NCI-H748 treated with DMSO at 0.1 percent for 48 hours (cell line): ENCODE measurements around the gene GABRR3.
"Not testable (repeated sequence)": the region's sequence is repeated elsewhere in the genome, so short reads cannot be mapped to it uniquely, and the experiment has no call there.

Experiments used
- DNase-seq: peaks from one replicate; lab custom pipeline; 2025; lab: John Stamatoyannopoulos, UW

Gene GABRR3

DNA sequence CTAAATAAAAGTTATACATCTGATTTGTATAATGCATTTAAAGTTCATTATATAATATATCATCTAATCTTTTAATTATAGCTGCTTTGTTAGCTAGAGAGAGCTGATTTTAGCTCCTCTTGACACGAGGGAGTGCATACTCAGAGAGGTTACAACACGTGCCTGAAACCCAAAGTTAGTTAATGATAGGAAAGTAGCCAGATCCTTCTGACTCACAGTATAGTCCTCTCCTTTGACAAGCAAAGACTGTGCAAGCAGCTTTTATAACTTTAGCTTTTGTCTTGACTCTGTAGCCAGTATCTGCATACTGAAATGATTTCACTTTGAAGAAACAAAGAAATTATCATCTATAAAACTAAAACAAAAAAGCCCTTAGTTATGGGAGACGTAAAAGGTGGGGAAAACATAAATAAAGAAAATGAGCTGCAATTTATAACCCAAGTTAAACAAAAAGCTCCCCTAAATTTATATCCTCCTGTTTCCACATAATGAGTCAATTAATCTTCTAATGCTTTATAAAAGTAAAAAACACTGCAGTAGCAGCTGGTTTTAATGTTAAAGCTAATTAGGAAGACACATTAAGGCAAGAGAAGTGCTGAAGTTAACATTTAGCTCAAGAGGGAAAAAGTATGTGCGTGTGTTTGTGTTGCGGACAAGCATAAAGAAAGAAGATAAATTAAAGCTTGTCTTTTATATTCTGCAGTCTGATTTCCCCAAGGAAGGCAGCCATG, 13.1 kb downstream of the GABRR3 start:
- no peak for DNase-seq

GRCh38 chr3:98020412-98020811, 14.7 kb downstream of the GABRR3 start:
- DNase-seq, result no peak

DNA sequence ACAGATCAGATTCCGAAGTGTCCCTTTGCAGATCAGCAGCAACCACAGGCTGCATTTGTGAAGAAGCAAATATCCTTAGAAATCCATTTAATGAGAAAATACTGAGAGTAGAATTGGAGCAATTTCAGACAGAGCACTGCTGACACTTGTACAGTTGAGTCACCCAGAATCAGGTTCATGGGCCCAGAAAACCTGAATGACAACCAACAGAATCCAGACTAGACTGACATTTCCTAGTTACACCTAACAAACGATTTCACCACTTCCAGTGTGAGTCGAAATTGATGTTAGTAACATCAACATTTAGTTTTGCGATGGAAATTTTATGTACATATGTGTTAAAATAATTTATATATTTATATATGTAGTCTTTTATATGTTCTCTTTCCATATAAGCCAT, 16.8 kb downstream of the GABRR3 start:
- DNase-seq, result no peak

GRCh38 chr3:98014268-98014585, 20.9 kb downstream of the GABRR3 start:
- DNase-seq, result no peak

- no peak for DNase-seq
Observed at GRCh38 chr3:98013411-98014267, 21.5 kb downstream of the GABRR3 start.

DNA sequence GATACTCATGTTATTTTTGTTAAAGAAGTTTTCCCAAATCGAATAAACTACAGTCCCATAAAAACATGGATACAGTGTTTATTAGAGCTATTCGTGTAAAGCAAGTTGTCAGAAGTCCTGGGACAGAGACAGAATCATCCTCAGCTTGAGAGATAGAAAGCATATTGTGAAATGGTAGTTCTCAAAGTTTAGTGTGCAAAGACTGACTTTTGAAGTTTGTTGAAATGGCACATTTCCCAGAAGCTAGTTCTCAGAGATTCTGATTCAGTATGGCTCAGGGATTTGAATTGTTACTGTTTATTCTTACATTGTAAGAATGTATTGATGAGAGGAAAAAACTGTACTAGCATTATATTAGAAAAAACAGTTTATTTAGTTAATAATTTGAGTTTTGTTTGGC, 22.1 kb downstream of the GABRR3 start:
- no peak for DNase-seq

- not testable (repeated sequence) for DNase-seq
Observed at GRCh38 chr3:98010883-98011449, 24.1 kb downstream of the GABRR3 start.

GRCh38 chr3:98010194-98010882, 24.8 kb downstream of the GABRR3 start:
- no peak for DNase-seq

DNA sequence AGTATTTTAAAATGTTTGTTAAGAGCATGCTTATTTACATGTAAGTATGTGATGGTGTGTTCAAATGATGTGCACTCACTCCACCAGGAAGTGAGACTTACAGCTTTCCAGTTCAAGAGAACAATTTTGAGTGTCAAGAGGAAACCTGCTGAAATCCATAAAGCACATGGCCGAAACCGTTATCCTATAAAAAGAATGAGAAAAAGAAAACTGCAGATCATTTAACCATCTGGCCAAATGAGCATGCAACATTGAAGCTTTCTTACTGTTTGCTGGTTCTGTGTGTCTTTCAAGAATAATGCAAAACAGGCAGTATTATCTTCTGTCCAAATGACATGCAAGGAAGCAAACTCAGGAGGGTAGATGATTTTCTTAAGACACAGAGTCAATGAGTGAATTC, 26.3 kb downstream of the GABRR3 start:
- no peak for DNase-seq

- no peak for DNase-seq
Observed at GRCh38 chr3:98005438-98005837, 29.7 kb downstream of the GABRR3 start.

DNA sequence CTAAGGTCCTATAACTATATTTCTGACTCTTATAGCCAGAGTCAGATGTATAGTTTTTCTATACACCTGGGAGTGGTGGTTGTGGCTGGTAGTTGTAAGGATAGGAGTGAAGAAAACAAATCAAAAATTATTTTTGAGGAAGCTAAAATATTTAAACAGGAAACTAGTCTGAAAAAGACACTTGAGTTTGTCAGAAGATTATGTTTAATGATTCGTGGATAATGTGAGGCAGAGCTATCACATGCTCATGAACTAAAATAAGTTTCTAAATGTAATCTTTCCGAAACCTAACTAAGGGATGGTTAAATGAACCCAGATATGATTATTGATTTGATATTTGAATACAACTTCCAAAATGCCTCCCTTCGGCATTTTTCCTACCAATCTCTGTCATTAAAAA, 30.4 kb downstream of the GABRR3 start:
- DNase-seq, result no peak

DNA sequence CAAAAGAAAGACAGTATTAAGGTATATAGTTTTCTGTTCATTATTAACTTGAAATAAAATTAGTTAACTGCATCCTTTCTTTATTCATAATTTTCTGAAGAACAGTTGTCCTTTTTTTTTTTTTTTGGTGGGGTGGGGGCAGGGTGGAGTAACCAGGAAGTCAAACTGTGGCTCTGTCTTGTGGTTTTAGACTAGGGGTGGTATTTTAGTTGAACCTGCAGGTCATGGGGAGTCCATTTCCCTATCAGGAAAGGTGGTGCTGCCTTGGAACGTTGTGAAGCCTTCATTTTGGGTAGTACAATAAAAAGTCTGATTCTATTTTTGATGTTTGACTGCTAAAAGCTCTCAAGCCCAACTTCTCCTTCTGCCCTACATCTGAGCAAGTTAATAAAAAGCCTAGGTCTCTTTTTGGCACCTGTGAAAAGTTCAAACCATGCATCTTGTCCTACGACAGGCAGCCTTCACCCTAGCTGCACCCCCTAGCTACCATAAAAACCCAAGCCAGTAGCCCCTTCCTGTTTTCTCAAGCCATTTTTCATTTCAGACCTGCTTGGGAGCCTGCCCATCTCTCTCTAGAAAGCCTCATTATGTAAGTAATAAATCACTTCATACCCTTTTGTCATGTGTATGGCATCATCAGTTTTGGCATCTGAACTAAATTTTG, 31.7 kb downstream of the GABRR3 start:
- no peak for DNase-seq

DNA sequence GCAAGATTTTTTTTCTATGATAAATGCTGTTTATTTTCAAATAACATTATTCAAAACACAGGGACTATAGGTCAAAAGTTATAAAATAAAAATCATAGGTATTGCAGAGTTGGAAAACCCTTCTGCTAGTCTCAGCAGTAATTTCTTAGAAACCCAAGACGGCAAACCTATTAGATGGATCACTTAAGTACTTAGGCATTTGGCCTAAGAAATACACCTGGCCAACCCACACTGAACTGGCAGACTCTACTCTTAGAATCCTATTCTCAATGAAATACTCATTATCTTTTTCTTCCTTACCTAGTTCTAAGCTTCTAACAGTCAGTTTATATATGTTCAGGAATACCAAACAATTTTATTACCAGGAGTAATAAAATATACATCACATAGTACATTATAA, 32.4 kb downstream of the GABRR3 start:
- no peak for DNase-seq

DNA sequence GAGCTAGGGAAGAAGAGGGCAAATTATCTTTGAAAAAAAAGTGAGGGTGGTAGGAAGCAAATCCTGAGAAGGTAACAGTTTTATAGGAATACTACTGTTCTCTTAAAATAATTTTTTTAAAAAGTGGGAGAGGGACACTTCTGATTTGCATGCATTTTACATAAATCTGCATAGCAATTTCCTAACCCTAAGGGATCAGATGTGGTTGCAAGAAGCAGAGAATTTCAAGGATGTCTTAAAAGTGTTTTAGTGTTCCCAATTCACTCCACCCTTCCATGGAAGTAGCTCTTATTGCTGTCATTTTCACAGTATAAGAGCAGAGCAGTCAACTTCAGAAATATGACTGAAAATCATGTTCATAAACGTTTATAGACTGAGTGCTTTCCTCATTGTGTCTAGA, 35.1 kb downstream of the GABRR3 start:
- no peak for DNase-seq

GRCh38 chr3:97999103-97999502, 36.0 kb downstream of the GABRR3 start:
- no peak for DNase-seq

DNA sequence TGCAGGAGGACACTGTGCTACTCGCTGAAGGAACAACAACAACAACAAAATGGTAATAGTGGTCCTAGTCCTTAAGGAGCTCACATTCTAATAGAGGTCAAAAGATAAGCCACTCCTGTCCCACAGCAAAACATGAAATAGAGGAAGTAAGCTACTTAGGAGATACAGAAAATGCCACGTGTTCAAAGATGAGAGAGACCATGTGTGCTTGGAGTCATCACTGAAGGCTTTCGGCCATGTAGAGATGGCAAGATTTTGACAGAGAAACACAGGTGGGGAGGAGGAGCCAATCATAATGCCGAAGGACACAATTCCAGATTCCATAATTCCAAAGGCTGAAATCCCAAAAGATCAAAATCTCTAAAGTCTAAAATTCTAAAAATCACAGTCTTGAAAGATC, 38.1 kb downstream of the GABRR3 start:
- DNase-seq, result no peak

GRCh38 chr3:97994328-97994945, 40.7 kb downstream of the GABRR3 start:
- no peak for DNase-seq

DNA sequence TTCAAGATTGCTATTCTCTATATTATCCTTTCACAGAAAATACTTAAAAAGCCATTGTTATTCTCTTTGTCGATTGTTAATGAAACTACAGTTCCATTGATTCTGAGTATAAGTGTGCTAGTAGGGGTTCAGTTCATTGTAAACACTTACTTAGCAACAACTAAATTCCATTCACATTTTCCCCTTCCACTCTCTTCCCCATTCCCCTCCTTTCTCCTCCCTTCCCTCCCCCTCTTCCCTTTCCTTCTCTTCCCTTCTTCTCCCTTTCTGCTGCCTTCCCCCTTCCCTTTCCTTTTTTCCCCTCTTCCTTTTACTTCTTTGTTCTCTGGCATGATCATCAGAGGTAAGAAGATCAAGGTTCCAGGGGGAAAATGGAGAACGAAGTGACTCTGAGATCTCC, 41.6 kb downstream of the GABRR3 start:
- no peak for DNase-seq

DNA sequence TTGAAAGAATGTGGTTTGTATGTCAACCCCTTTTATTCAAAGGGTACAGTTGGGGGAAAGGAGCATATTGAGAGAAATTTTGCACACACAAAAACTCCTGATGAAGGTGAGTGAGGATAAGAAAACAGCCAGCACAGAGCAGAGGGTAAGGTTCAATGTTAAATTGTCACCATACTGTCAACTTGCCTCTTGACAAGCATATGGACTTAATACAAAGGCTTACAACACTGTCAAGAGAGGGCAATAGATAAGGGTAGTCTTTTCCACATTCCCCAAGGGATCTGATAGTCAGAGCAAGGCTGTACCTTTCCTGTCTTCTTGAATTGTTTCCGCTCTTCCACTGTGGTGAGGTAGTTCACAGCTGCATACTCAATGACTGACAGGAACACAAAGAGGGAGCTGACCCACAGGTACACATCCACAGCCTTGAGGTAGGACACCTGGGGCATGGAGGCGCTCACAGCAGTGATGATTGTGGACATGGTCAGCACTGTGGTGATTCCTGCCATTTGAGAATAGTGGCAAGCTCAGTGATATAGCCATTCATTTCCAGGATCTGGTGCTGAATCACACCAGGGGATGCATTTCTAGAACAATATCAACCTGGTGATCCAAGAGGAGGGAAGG, 42.5 kb downstream of the GABRR3 start:
- DNase-seq, result no peak

- no peak for DNase-seq
Observed at GRCh38 chr3:97991293-97991682, 43.8 kb downstream of the GABRR3 start.

- no peak for DNase-seq
Observed at GRCh38 chr3:97990624-97991292, 44.4 kb downstream of the GABRR3 start.
